HepG2 (cell line): ENCODE data around the gene MYO7B. TPM values are rescaled to one million over a fixed set of nuclear protein-coding genes. Genes with fewer than 3 reads are reported as not detected.

ENCODE experiments used
- ARID4A ChIP-seq: sonication (generic); formaldehyde crosslinking; IDR thresholded peaks from 2 replicates; pipeline ENCODE4 v1.5.0; 2020; ENCODE audit warnings: mild to moderate bottlenecking, missing genetic modification reagents, borderline replicate concordance
- DZIP1 ChIP-seq: sonication (generic); formaldehyde crosslinking; IDR thresholded peaks from 2 replicates; pipeline ENCODE4 v1.5.0; 2020; ENCODE audit warnings: mild to moderate bottlenecking, missing genetic modification reagents
- JUN ChIP-seq: sonication (generic); formaldehyde crosslinking; IDR thresholded peaks from 2 replicates; pipeline ENCODE4 v1.4.0; 2020; ENCODE audit warnings: mild to moderate bottlenecking, missing genetic modification reagents
- KDM2A ChIP-seq: sonication (generic); formaldehyde crosslinking; IDR thresholded peaks from 2 replicates; pipeline ENCODE4 v1.4.0; 2020; ENCODE audit warnings: low read depth, missing genetic modification reagents, borderline replicate concordance
- MXI1 ChIP-seq: IDR thresholded peaks from 3 replicates; pipeline ENCODE4 v1.6.1; 2012; ENCODE audit warnings: low read depth, low read length, inconsistent platforms, borderline replicate concordance
- SMYD3 ChIP-seq: sonication (generic); formaldehyde crosslinking; IDR thresholded peaks from 2 replicates; pipeline ENCODE4 v1.8.1; 2023; ENCODE audit warnings: mild to moderate bottlenecking, missing genetic modification reagents
- TAF1 ChIP-seq: sonication (generic); formaldehyde crosslinking; IDR thresholded peaks from 2 replicates; pipeline ENCODE4 v1.4.0; 2020; ENCODE audit warnings: missing genetic modification reagents
- TOE1 ChIP-seq: sonication (generic); formaldehyde crosslinking; IDR thresholded peaks from 2 replicates; pipeline ENCODE4 v1.4.0; 2020; ENCODE audit warnings: mild to moderate bottlenecking, missing genetic modification reagents
- ZBTB40 ChIP-seq, 2 experiments: fragments of 450-650 bp in 1 of 2; sonication (generic) in 1 of 2; formaldehyde crosslinking in 1 of 2; IDR thresholded peaks; 2 replicates each; pipeline versions ENCODE4 v1.6.1 to v1.8.0; 2016 to 2022; ENCODE audit warnings: antibody characterized with exemption in 1 of 2, mild to moderate bottlenecking in 1 of 2, missing genetic modification reagents in 1 of 2
- ZNF260 ChIP-seq: sonication (generic); formaldehyde crosslinking; IDR thresholded peaks from 2 replicates; pipeline ENCODE4 v1.4.0; 2020; ENCODE audit warnings: missing genetic modification reagents, low read depth, mild to moderate bottlenecking, borderline replicate concordance
- ZNF746 ChIP-seq: sonication (generic); formaldehyde crosslinking; IDR thresholded peaks from 2 replicates; pipeline ENCODE4 v1.8.0; 2022; ENCODE audit warnings: mild to moderate bottlenecking, missing genetic modification reagents
- ZNF776 ChIP-seq: sonication (generic); formaldehyde crosslinking; IDR thresholded peaks from 2 replicates; pipeline ENCODE4 v1.4.0; 2020; ENCODE audit warnings: mild to moderate bottlenecking, missing genetic modification reagents
- ZNF879 ChIP-seq: sonication (generic); formaldehyde crosslinking; IDR thresholded peaks from 2 replicates; pipeline ENCODE4 v1.8.1; 2023; ENCODE audit warnings: missing genetic modification reagents
- polyA plus RNA-seq, 8 experiments: library from polyadenylated mRNA; depleted of rRNA in 3 of 8; stranded (reverse) in 7 of 8; unstranded in 1 of 8; fragments of >200 nt; fragmentation: Illumina TruSeq in 4 of 8; extraction: Trizol in 4 of 8; gene quantifications; 2 replicates each; pipeline versions ENCODE4 v1.2.1 to v1.2.3, GENCODE V29; 2011 to 2016; ENCODE audit warnings: low read depth in 4 of 8, missing spikeins in 1 of 8, mixed read lengths in 1 of 8; ENCODE audit not compliant: insufficient read depth in 1 of 8
- total RNA-seq, 5 experiments: library from RNA; depleted of rRNA; stranded (reverse); fragments of >200 nt; fragmentation: Illumina TruSeq; extraction: Trizol; gene quantifications; 2 replicates each; pipeline ENCODE4 v1.2.3, GENCODE V29; 2016; ENCODE audit warnings: low read depth in 1 of 5

The MYO7B gene
- total and polyA plus RNA-seq, 2 of the 13 experiments (the other 11 are each of a cell fraction or from before 2014, with no cell fraction given) = not detected

GRCh38 chr2:127591221-127591923 is 55.9 kb downstream of the MYO7B start (continued):
- TF ChIP-seq ZBTB40 (IDR thresholded peaks at IDR 0.05) (no peak), ZBTB40 (CRISPR knock-in tag; IDR thresholded peaks at IDR 0.05) (no peak), TAF1 (no peak), MXI1 (peak; percentile 58; the same call in 1 of the 3 replicates), KDM2A (CRISPR knock-in tag) (peak; percentile 89), TOE1 (CRISPR knock-in tag) (0 out of 2 replicates have a peak, but pooled peaks have one; percentile 53), ARID4A (CRISPR knock-in tag) (peak; percentile 53), JUN (CRISPR knock-in tag) (no peak), SMYD3 (CRISPR knock-in tag) (no peak), DZIP1 (CRISPR knock-in tag) (no peak), ZNF879 (no peak), ZNF776 (CRISPR knock-in tag) (no peak), ZNF260 (CRISPR knock-in tag) (no peak), ZNF746 (no peak)
